Suppressor macrophage treated with lipopolysaccharide for 1 hour (primary cell): ENCODE data around the gene CADM1.

Experiments used
- DNase-seq, 3 donors: peaks; one replicate each; pipeline ENCODE4 v3.0.0-alpha.2; 2020 to 2022

The CADM1 gene

GRCh38 chr11:115168686-115169085 lies 335.5 kb downstream of the CADM1 start:
- no peak for DNase-seq

GRCh38 chr11:115168229-115168671 lies 336.0 kb downstream of the CADM1 start:
- DNase-seq: no peak

- no peak for DNase-seq
Observed at GRCh38 chr11:115167456-115167855, 336.8 kb downstream of the CADM1 start.

GRCh38 chr11:115166820-115167219 lies 337.4 kb downstream of the CADM1 start:
- no peak for DNase-seq

GRCh38 chr11:115164774-115165173 lies 339.4 kb downstream of the CADM1 start:
- DNase-seq: no peak

GRCh38 chr11:115162919-115163318 lies 341.3 kb downstream of the CADM1 start:
- DNase-seq: no peak

GRCh38 chr11:115161876-115162275 lies 342.3 kb downstream of the CADM1 start:
- DNase-seq: no peak

- DNase-seq: no peak
Observed at GRCh38 chr11:115159207-115159606, 345.0 kb downstream of the CADM1 start.

GRCh38 chr11:115158053-115158452 lies 346.2 kb downstream of the CADM1 start:
- no peak for DNase-seq

GRCh38 chr11:115157247-115157646 lies 347.0 kb downstream of the CADM1 start:
- DNase-seq: no peak

- no peak for DNase-seq
Observed at GRCh38 chr11:115155978-115156377, 348.2 kb downstream of the CADM1 start.

GRCh38 chr11:115155320-115155719 lies 348.9 kb downstream of the CADM1 start:
- no peak for DNase-seq

- DNase-seq: no peak
Observed at GRCh38 chr11:115154355-115154736, 349.9 kb downstream of the CADM1 start.

GRCh38 chr11:115153731-115154354 lies 350.4 kb downstream of the CADM1 start:
- DNase-seq: no peak

GRCh38 chr11:115153135-115153534 lies 351.1 kb downstream of the CADM1 start:
- DNase-seq: no peak

GRCh38 chr11:115151010-115151409 lies 353.2 kb downstream of the CADM1 start:
- DNase-seq: no peak

- DNase-seq: no peak
Observed at GRCh38 chr11:115148691-115149090, 355.5 kb downstream of the CADM1 start.

GRCh38 chr11:115148101-115148500 lies 356.1 kb downstream of the CADM1 start:
- no peak for DNase-seq

- no peak for DNase-seq
Observed at GRCh38 chr11:115147243-115147807, 356.9 kb downstream of the CADM1 start.

- no peak for DNase-seq
Observed at GRCh38 chr11:115146425-115146824, 357.8 kb downstream of the CADM1 start.

GRCh38 chr11:115145324-115145723 lies 358.9 kb downstream of the CADM1 start:
- DNase-seq: no peak

- no peak for DNase-seq
Observed at GRCh38 chr11:115144914-115145313, 359.3 kb downstream of the CADM1 start.

- no peak for DNase-seq
Observed at GRCh38 chr11:115144014-115144413, 360.2 kb downstream of the CADM1 start.

GRCh38 chr11:115141231-115142114 lies 362.7 kb downstream of the CADM1 start:
- DNase-seq: no peak
